ENCODE data around the gene NEUROD1.
"Not testable (repeated sequence)": the region's sequence is repeated elsewhere in the genome, so short reads cannot be mapped to it uniquely, and the experiment has no call there.

DNA sequence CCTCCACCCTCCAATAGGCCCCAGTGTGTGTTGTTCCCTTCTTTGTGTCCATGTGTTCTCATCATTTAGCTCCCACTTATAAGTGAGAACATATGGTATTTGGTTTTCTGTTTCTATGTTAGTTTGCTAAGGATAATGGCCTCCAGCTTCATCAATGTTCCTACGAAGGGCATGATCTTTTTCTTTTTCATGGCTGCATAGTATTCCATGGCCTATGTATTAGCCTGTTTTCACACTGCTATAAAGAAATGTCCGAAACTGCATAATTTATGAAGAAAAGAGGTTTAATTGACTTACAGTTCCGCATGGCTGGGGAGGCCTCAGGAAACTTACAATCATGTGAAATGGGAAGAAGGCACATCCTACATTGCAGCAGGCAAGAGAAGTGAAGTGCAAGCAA, 22.2 kb upstream of the NEUROD1 start:
- TF ChIP-seq SUZ12 (IDR thresholded peaks at IDR 0.05; ENCODE audit: extremely low read depth, insufficient read depth, insufficient read length); YY1 (IDR thresholded peaks at IDR 0.05; ENCODE audit: insufficient read depth, insufficient read length); ZNF274 (IDR thresholded peaks at IDR 0.05; ENCODE audit: low read depth, low read length): not testable (repeated sequence)
